Glomerular visceral epithelial cell (primary cell): Measurements from ENCODE around the gene SLC9C2.
"Not testable (repeated sequence)": the region's sequence is repeated elsewhere in the genome, so short reads cannot be mapped to it uniquely, and the experiment has no call there.

ENCODE experiments used
- DNase-seq: peaks from one replicate; pipeline ENCODE4 v3.0.0-alpha.2; 2016; ENCODE audit errors: extremely low spot score

SLC9C2 gene

GRCh38 chr1:173529106-173529505, 73.8 kb downstream of the SLC9C2 start:
- no peak for DNase-seq

GRCh38 chr1:173527151-173527826, 75.6 kb downstream of the SLC9C2 start:
- DNase-seq: no peak

GRCh38 chr1:173525926-173526325, 76.9 kb downstream of the SLC9C2 start:
- DNase-seq: no peak

- no peak for DNase-seq
Measured at GRCh38 chr1:173523329-173523728, 79.5 kb downstream of the SLC9C2 start.

- DNase-seq: no peak
Measured at GRCh38 chr1:173520799-173521198, 82.1 kb downstream of the SLC9C2 start.

- DNase-seq: not testable (repeated sequence)
Measured at GRCh38 chr1:173514503-173514902, 88.4 kb downstream of the SLC9C2 start.

- no peak for DNase-seq
Measured at GRCh38 chr1:173509797-173510196, 93.1 kb downstream of the SLC9C2 start.

GRCh38 chr1:173508541-173508940, 94.3 kb downstream of the SLC9C2 start:
- DNase-seq: no peak

- peak; percentile 53 for DNase-seq
Measured at GRCh38 chr1:173507847-173508209, 95.0 kb downstream of the SLC9C2 start.

- peak; percentile 82 for DNase-seq
Measured at GRCh38 chr1:173507205-173507846, 95.5 kb downstream of the SLC9C2 start.

GRCh38 chr1:173506437-173506836, 96.4 kb downstream of the SLC9C2 start:
- peak; percentile 14 for DNase-seq

GRCh38 chr1:173505391-173505790, 97.5 kb downstream of the SLC9C2 start:
- no peak for DNase-seq

- DNase-seq: no peak
Measured at GRCh38 chr1:173504268-173504667, 98.6 kb downstream of the SLC9C2 start.

GRCh38 chr1:173503391-173503790, 99.5 kb downstream of the SLC9C2 start:
- DNase-seq: no peak

- DNase-seq: no peak
Measured at GRCh38 chr1:173502104-173502503, 100.8 kb downstream of the SLC9C2 start.

GRCh38 chr1:173499729-173500128, 103.1 kb downstream of the SLC9C2 start:
- DNase-seq: no peak

- no peak for DNase-seq
Measured at GRCh38 chr1:173496757-173497320, 106.0 kb downstream of the SLC9C2 start.

GRCh38 chr1:173495609-173496267, 107.1 kb downstream of the SLC9C2 start:
- no peak for DNase-seq

- DNase-seq: not testable (repeated sequence)
Measured at GRCh38 chr1:173493125-173493524, 109.7 kb downstream of the SLC9C2 start.

- no peak for DNase-seq
Measured at GRCh38 chr1:173491508-173491907, 111.4 kb downstream of the SLC9C2 start.

GRCh38 chr1:173489929-173490328, 112.9 kb downstream of the SLC9C2 start:
- no peak for DNase-seq

GRCh38 chr1:173489149-173489600, 113.7 kb downstream of the SLC9C2 start:
- DNase-seq: no peak

GRCh38 chr1:173488001-173488400, 114.9 kb downstream of the SLC9C2 start:
- no peak for DNase-seq
